SKM-1 (cell line): Measurements from ENCODE around the gene LIMCH1.

Experiments used
- DNase-seq: peaks from one replicate; lab custom pipeline; 2025; ENCODE audit not compliant: unreplicated experiment; lab: John Stamatoyannopoulos, UW

The LIMCH1 gene

DNA sequence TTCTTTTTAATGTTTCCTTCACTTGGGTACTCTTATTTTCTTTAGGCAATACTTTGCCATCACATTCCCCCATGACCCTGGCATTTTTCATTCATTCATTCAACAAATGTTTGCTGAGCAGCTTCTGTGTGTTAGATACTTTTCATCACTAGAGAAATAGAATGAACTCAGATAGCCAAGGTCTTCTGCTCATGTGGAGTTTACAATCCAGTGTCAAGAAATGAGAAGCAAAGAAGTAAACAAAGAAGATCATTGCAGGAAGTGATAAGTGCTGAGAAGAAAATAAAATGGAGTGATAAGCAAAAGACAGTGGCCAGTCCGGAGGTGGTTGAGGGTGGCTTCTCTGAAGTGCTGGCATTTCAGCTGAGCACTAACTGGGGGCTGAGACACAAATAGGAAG lies 63.1 kb downstream of the LIMCH1 start:
- no peak for DNase-seq

DNA sequence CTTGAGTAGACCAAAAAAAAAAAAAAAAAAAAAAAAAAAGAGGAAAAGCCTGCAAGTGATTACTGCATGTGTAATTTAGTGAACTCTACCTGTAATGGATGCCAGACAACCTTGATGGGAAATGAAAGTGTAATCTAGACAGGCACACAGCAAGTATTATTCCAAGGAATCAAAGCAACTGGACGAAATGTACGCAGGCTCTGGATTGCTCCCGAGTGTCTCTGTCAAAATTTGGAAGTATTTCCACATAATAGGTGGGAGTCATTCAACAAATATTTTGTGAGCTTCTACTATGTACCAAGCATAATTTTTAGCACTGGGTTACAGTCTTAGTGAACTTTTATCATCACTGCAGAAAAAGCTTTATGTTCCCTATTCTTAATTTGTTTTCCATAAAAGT lies 64.2 kb downstream of the LIMCH1 start:
- no peak for DNase-seq

DNA sequence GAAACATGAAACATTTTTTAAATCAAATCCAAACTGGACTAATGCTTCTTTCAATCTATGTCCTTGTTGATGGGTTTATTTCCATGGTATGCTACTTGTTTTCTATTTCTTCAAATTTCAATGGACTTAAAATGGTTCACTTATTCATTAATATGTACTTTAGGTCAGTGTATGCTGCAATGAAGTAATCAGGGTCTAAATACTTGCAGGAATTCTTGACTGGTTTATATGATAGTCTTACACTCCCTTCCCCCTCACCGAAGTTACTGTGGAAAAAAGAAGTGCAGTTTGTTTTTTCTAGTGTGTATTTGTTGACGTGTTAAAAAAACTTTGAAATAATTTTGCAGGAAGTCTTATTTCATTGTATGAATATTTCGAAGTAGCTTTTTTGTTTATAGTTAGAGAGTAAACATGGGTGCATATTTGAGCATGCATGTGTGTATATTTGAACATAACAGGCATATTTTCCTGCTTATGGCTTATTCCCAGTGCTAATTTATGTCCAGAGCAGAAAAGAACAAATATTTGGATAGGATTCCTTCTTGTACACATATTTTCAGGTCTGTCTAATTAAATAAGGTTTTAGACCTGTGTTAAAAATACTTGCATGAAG lies 65.0 kb downstream of the LIMCH1 start:
- no peak for DNase-seq

DNA sequence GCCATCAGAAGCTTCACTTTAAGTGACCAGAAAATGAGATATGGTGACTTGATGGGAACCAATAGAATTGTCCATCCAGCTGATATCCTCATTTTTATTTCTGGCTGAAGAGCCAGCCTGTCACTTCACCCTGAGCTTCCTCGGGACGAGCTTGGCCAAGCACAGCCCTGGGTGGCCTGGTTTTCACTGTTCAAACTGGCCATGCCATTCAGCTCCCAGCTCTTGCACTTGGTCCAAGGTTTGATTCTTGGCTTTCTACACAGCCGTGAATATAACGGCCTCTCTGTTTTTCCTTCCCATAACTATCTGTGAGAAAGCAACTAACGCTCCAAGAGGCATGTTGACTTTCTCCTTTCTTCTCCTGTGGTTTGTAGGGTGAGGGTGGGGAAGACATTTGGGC lies 71.9 kb downstream of the LIMCH1 start:
- no peak for DNase-seq

DNA sequence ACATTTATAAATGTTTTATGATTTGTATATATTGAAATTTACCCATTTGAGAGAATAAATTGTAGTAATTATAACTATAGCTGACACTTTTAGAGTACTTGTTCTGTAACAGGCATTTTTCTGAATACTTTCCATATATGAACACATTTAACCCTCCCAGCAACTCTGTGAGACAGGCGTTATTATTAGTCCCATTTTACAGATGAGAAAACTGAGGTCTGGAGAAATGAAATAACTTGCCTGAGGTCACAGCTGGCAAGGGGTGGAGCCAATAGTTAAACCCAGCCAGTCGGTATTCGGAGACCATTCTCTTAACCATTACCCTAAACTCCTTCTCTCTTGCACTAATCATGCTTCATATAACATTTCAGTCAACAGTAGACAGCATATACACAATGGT lies 72.5 kb downstream of the LIMCH1 start:
- DNase-seq: no peak

DNA sequence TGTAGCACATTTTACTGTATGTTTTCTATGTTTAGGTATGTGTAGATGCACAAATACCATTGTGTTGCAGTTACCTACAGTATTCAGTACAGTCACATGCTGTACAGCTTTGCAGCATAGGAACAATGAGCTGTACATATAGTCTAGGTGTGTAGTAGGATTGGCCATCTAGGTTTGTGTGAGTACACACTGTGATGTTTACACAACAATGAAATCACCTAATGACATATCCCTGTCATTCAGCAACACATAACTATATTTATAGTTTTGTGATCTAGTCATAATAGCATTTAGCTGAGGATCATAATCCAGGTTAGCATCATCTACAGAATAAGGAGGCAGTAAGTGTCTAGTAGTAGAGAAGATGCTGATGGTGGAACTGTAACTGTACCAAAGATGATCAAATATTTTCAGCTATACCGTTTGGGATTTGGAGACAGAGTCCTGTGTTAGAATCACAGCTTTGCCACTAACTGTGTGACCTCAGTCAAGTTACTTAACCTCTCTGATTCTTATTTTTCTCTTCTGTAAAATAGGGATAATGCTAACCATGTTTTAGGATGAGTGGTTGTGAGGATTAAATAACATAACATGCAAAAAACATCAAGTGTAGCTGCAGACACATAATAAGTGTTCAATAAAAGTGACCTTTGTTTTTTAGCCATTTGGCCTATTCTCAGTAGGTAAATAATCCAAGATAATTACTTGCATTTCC lies 73.3 kb downstream of the LIMCH1 start:
- no peak for DNase-seq

DNA sequence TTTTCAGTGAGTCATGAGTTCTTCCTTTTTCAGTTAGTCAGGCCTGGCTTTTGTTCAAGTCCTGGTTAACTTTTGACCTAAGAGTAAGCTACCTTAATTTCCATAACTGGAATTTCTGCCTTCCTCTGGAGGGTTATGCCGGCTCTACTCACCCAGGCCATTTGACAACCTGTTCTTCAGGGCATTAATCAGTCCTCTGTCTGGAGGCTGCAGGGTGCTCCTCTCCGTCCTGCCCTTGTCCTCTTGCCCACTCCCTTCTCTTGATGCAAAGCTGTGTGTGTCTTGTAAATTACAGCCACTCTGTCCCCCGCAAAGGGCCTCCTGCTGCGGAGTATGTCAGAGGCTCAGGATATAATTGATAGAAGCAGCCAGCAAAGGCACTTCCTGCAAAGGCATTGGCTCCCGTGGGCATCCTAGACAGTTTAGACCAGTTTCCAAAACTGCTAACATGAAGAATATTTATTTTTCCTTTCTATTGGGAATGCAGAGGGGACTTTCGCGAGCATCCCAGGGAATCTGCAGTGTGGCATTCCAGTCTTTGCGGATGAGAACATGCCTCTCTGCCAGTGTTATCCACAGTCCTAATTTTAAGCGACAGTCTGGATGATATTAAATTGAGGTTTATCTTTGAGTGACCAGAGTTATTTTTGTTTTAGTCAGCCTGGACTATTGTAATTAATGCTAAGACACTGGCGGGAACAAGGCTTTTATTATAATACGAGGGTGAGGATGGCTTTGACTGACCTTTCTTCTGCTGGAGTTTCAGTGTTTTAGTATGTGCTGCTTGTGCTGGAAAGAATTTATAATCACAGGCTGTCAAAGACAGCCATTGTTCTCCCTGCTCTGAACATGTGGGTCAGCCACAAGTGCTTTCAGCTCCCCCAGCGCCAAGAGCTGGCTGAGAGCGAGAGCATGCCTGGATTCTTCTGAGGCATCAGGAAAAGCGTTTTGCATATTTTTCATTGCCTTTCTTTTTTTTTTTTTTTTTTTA lies 74.2 kb downstream of the LIMCH1 start:
- no peak for DNase-seq

DNA sequence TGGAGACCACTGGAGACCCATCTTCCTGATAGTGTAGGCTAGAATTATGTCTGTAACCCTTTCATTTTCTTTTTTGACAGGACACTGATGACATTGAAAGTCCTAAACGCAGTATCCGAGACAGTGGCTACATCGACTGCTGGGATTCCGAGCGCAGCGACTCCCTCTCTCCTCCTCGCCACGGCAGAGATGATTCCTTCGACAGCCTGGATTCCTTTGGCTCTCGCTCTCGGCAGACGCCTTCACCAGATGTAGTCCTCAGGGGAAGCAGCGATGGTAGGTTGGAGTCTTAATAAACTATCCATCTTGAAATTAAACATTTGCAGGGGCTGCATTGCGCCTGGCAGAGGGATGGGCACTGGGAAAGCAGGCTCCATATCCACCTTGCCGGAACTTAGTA lies 75.4 kb downstream of the LIMCH1 start:
- DNase-seq: no peak

DNA sequence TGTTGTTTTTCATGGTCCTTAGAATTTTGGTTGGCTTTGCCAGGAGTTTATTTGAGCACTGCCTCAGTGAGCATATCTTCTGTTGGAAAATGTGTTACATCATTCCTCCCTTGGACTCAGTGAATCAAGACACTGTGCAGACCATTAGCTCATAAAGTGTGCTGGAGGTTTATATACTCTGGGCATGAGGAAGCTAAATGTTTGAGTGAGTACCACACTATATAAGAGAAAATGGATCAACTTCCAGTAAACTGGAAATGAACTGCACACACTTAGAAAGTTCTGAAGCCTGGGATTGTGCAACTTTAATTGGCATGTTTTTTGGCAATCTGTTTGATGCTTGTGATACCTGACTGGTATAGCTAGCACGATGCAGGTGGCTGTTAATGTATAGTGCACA lies 75.9 kb downstream of the LIMCH1 start:
- no peak for DNase-seq

DNA sequence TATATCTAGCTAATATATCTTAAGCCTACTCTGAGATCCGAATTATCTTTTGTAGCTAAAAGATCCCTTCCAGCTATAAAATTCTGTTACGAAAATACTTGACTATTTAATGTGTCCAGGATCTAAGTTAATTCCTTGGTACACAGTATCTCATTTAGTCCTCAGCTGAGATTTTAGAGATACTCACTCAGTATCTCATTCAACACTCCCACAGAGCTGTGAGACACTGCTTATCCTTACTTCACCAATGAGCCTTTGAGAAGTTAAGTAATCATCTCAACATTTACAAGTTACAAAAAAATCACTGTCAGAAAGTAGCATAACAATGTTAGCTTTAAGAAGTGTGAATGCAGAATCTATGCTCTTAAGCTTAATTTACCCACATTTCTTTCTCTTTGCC lies 76.6 kb downstream of the LIMCH1 start:
- no peak for DNase-seq

DNA sequence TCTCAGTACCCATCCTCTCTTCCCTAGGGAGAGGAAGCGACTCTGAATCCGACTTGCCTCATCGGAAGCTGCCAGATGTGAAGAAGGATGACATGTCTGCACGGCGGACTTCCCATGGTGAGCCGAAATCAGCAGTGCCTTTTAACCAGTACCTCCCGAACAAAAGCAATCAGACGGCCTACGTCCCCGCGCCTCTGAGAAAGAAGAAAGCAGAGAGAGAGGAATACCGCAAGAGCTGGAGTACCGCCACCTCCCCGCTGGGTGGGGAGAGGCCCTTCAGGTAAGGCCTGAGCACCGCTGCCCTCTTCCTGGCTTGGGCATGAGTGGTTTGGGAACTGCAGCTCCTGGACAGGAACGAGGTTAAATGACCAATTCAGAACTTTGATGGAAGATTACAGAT lies 81.2 kb downstream of the LIMCH1 start:
- no peak for DNase-seq

DNA sequence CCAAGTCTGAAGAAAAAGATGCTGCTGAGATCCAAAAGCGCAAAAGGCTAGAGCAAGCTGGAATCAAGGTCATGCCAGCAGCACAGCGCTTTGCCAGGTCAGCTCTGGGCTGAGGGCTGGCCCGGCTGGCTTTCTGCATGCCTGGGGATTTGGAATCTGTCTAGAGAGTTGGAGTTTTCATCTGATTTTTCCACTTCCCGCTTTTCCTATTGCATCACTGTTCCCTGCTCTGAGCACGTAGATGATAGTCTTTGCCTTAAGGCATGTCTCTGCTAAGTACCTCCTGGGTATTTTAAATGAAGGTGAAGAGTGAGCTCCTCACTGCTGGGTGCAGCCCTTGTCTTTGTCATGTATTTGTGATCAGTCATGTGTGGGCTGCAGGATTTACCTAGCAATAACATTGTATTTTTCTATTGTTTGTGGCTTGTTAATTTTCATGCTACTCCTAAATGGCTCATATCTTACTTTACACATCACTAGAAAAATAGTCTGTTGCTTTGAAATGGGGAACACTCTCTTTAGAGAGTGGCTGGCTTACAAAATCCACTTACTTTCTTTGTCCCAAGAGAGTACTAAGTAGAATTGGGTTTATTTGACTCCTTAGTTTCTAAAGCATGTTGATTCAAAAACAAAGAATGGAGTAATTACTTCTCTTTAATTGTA lies 82.8 kb downstream of the LIMCH1 start:
- DNase-seq: no peak

DNA sequence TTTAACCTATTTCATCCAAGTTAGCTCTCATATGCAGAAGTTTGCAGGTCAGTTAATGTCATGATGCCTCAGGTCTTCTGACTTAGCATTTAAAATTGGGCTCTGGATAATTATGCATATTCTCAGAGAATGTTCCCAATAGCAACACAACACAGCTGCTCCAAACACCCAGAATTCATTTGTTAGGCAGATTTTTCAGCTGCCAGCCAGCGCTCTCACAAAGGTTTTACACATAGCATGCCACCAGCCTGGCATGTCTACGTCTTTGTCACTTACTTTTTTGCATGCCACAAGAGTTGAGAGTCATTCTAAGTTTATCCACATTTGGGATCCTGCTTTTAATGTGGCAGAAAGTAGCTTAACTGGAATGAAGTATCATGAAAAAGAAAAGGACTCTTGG lies 84.8 kb downstream of the LIMCH1 start:
- DNase-seq: no peak

DNA sequence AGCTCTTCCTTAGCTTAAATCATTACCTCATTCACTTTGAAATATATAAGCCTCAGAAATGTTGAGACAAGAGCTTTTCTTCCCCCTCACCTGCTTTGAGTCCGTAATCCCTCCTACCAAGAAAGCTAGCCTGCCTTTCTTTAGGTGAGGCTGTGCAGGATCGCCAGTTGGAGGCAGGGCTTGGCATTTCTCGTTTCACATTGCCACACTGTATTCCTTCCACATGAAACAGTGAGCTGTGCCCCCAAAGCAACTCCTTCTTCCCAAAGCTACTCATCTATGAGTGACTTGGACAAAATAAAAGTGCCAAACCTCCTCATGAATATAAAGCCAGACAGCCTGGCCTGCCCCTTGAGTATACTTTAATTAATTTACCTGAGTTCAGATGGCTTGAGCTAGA lies 86.8 kb downstream of the LIMCH1 start:
- DNase-seq: no peak

DNA sequence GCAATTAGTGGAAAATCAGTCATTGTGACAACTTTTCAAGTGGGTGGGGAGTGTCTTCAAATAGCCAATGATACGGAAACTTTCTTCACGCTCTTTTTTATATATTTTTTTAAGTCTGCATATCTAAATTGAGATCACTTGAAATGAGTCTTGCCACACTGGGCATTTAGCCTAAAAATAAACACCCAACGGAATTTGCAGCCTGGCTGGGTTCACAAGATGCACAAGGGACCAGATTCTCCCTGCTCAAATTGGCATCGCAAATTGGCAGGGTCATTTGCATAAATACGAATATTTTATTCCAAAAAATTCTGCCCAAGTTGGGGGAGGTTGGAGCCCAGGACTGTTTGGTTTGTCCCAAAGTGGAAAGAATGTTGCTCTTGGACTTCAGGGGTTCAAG lies 87.6 kb downstream of the LIMCH1 start:
- no peak for DNase-seq

DNA sequence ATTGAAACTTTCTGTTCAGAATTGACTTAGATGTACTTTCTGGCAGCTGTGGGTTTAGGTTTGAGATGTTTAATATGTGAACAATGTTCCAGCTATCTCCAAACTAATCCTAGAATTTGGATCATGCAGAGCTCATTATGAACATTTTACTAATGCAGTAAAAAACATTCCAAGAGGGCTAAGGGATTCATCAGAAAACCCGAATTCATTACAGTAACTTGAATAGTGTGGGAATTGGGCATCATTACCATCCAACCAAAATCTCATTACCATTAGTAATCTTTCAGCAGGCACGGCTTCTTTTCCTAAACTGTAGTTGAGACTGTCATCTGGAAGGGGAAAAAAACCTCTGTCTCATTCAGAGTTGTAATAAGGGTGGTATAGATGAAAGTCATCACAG lies 91.0 kb downstream of the LIMCH1 start:
- DNase-seq: no peak

DNA sequence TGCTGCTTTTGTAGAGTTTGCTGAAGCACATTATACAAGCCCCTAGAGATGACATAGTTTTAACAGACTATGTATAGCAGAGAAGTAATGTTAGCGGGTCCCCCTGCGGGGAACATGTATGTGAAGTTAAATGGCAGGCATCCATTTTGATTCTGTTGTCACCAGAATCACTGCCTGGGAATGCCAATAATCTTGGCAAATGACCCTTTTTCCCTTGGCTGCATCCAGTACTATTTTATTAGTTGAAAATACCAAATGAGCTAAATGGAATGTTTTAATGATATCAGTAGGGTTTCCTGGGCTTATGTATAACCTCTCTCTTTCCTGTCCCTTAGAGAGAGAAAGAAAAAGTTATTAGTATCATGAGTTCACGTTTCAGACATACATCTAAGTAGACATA lies 93.6 kb downstream of the LIMCH1 start:
- DNase-seq: no peak

DNA sequence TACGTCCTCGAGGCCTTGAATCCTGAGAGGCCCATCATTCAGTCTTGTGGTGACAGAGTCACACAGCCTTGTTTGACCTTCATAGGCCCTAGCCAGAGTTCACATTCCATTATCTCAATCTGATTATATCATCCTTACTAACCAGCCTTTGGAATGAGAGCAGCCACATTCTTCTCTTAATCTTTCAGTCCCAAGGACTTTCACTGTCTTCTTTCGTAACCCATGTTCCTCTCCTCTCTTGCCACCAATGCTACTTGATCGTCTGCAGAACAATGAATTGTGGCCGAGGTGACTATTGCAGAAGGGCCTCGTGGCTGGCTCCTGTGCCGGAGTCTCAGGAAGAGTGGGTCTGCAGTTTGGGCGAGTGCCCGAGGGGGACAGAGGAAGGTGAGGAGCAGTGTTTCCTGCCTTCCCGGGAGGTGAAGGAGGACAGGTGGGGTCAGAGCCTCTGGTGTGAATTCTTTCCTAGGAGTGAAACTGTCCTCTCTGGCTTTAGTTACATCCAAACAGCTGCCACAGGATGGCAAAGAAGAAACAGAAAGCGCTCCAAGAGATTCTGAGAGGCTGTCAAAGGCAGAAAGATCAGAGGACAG lies 94.6 kb downstream of the LIMCH1 start:
- DNase-seq: no peak

DNA sequence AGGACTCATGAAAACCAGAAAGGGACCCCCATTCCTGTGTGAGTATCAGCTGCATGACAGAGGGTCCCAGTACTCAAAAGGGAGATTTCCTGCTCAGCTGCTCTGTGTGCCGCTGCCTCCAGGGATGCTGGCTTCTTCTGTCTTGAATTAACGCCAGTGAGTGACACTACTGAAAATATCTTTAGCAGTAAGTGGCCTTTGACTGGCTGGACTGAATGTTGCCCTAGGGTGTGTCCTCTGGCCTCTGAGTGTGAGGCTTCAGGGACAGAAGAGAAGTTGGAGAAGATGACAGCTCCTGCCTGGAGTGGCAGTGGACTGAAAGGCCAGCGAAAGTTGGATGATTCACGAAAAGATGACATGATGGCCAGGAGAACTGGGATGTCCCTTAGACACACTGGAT lies 95.4 kb downstream of the LIMCH1 start:
- no peak for DNase-seq

DNA sequence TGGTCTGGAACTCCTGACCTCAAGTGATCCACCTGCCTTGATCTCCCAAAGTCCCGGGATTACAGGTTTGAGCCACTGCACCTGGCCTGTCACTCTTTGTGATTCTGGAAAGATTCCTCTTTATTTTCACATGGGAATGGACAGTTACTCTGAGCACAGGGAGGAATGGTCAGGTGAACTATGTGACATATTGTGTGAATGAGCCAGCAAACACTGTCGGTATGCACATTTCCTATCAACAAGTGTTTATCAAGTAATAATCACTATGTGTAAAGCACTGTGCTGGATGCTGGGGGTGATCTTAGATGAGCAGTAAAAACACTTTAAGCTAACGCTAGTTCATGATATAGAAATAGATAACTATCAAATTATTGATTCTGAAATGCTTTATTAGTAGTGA lies 97.5 kb downstream of the LIMCH1 start:
- DNase-seq: no peak

DNA sequence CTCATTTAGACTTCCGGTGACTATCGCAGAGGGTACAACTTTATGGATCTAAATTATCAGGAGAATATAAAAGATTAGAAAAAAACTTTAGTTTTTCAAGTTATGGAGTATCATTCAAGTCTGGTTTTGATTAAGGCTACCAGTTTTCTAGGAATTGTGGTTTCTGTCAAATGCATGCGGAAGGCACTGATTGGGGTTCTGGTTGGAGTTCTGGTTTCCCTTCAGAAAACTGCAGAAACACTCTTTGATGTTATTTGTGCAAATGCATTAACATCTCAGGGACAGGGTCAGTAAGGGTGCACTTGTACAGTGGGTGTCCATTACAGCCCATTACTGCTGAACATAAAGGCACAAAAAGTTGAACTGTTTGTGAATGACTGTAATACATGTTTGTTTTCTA lies 100.2 kb downstream of the LIMCH1 start:
- DNase-seq: no peak
